Measurements from ENCODE around the gene SRGAP3.

- TF ChIP-seq TEAD4 (CRISPR knock-in tag; IDR thresholded peaks at IDR 0.05) (no peak), NFE2L1 (CRISPR knock-in tag; IDR thresholded peaks at IDR 0.05) (no peak)
Measured at GRCh38 chr3:9110316-9110715, 139.1 kb downstream of the SRGAP3 start.

Data from WTC11 (cell line).